GM21367 (cell line): ENCODE measurements around the gene BEND6.
"Not testable (repeated sequence)": the region's sequence is repeated elsewhere in the genome, so short reads cannot be mapped to it uniquely, and the experiment has no call there.

Experiments used
- ATAC-seq: cut with Tn5 transposase; IDR thresholded peaks from one replicate; pipeline ENCODE4 v1.9.1; 2021; ENCODE audit not compliant: unreplicated experiment

Gene BEND6

DNA sequence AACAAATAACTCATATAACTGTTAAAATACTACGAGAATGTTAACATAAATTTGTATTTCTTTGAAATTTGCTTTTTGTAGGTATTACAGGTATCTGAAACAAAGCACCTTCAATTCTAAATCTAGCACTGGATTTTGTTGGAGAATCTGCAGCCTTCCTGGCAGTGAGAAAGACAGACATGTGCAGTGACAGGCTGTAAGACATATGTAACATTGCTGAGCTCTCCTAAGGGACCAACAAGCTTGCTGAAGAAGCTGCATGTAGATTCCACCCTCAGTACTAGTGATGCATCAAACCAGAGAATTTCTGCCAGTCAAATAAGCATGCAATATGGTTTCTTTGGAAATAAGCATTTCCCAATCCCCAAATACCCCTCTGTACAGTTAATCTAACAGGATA, 71.1 kb downstream of the BEND6 start:
- no peak for ATAC-seq

DNA sequence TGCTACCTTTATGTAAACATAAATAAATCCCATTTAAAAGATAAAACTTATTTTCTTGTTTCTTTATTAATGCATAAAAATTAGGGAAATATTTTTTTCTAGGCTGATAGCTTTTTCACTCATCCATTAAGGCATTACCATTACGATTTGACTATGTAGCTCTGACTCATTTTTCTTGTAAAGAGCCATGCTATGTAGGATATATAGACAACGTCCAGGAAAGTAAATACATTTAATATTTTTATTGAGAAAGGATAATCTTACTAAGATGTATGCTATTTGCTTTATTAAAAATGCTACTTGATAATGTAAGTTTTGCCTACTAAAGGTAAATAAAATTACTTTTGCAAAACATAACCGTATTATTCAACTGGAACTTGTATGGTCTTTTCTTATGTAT, 72.4 kb downstream of the BEND6 start:
- no peak for ATAC-seq

- ATAC-seq = no peak
These were observed 74.3 kb downstream of the BEND6 start for GRCh38 chr6:57029213-57029612.

DNA sequence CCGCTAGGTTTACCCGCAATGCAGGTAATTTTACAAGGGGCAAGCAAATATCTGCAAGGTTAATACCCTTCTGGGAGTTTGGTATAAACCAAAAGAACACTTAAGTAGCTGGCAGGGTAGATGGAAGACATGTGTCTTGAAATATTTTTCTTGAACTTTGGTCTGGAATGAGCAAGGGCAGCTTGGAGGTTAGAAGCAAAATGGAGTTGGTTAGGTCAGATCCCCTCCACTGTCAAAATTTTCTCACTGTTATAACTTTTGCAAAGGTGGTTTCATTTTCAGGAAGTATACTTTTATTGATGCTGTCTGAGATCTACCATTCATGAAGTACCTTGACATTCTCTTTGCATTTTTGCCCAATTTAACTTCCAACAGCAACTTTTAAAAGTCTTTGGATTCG, 78.3 kb downstream of the BEND6 start:
- no peak for ATAC-seq

DNA sequence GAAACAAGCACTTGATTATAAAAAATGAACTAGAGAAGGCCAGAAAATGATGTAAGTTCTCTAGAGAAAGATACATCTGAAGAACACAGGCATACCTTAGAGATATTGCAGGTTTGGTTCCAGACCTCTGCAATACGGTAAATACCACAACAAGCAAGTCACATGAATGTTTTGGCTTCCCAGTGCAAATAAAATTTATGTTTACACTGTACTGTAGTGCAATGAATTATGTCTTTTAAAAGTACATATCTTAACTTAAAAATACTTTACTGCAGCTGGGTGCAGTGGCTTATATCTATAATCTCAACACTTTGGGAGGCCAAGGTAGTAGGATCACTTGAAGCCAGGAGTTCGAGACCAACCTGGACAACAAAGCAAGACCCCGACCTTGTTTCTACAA, 80.6 kb downstream of the BEND6 start:
- ATAC-seq = no peak

DNA sequence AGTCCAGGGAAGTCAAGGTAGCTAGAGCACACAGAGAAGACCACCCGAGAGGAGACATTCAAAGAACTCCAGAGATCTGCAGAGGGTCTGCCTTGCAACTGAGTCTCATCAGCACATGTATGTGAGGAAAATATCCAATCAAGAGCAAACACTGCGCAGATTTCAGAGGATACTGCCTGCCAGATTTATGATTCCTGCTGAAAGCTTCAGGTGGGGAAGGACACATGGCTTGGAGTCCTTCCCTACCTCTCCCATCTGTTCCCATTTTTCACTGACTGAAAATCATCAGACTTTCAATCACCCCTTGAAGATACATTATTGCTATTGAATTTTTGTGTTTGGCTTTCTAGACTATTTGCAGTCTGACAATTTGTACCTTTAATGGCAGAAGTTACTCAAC, 84.0 kb downstream of the BEND6 start:
- ATAC-seq = no peak

- no peak for ATAC-seq
These were observed 85.1 kb downstream of the BEND6 start for GRCh38 chr6:57040011-57040410.

DNA sequence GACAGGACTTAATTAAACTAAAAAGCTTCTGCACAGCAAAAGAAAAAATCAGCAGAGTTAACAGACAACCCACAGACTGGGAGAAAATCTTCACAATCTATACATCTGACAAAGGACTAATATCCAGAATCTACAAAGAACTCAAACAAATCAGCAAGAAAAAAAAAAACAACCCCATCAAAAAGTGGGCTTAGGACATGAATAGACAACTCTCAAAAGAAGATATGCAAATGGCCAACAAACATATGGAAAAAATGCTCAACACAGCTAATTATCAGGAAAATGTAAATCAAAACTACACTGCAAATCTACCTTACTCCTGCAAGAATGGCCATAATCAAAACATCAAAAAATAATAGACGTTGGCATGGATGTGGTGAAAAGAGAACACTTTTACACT, 89.2 kb downstream of the BEND6 start:
- not testable (repeated sequence) for ATAC-seq

DNA sequence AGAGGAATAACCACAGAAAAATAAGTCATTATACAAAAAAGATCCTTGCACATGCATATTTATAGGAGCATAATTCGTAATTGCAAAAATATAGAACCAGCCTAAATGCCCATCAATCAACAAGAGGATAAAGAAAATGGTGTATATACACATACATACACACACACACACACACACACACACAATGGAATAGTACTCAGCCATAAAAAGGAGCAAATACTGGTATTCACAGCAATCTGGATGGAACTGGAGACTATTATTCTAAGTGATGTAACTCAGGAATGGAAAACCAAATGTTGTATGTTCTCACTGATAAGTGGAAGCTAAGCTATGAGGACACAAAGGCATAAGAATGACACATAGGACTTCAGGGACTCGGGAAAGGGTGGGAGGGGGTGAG, 89.7 kb downstream of the BEND6 start:
- ATAC-seq = no peak

GRCh38 chr6:57046332-57047256, 91.7 kb downstream of the BEND6 start, which contains the start of gene KIAA1586:
TSS of gene KIAA1586 (plus strand) at chr6:57046693. CDS start at chr6:57046756, 63 bp downstream.
- peak; percentile 98 for ATAC-seq

- peak; percentile 13 for ATAC-seq
These were observed 92.3 kb downstream of the BEND6 start for GRCh38 chr6:57047257-57047585.

DNA sequence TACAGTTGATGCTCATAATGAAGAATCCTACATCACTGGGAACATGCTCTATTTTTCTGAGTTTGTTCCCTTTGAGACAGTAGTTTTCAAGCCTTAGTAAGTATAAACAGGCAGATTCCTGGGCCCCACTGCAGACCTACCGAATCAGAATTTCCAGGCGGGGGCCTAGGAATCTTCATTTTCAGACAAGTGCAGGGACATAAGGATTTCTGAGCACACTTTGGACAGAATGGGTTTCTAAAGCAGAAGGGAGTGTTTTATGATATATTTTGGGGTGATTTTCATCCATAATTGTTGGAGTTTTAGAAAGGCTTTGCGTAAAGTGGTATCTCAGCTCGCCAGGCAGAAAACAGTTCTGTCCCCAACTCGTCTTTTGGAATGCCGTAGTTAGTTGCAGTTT, 93.0 kb downstream of the BEND6 start:
- ATAC-seq = not testable (repeated sequence)

DNA sequence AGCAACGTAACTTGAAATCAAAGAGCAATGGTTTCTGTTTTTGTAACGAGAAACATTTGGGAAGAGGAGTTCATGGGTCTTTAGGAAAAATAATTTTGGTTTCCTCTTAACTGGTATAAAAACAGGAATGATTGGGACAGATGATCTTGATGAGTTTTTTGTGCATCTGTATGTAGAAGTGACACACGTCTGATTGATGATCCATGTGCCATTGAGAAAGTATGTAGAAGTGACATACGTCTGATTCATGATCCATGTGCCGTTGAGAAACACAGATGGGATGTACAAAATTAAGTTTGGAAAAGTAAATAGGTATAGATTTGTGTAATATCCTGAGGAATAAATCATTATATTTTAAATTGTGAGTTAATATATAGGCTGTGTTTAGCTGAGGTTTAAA, 93.7 kb downstream of the BEND6 start:
- no peak for ATAC-seq

GRCh38 chr6:57063847-57064246, 108.9 kb downstream of the BEND6 start:
- no peak for ATAC-seq

DNA sequence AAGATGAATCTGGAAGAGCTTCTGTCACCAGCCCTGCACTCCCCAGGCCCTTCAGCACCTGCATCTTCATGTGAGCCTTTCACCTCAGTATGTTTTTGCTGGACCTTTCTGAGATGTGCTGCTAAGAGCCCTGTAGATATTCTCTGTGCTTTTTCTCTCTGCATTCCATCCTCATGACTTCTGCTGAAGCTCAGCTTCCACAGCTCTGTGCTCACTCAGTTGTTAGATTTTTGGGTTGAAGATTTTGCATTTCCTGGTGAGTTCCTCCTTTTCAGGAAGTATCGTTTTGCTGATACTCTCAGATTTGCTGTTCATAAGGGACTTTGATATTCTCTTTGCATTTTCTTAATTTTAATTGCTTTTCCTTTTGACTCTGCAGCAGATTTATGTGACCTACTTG, 109.9 kb downstream of the BEND6 start:
- ATAC-seq = no peak

DNA sequence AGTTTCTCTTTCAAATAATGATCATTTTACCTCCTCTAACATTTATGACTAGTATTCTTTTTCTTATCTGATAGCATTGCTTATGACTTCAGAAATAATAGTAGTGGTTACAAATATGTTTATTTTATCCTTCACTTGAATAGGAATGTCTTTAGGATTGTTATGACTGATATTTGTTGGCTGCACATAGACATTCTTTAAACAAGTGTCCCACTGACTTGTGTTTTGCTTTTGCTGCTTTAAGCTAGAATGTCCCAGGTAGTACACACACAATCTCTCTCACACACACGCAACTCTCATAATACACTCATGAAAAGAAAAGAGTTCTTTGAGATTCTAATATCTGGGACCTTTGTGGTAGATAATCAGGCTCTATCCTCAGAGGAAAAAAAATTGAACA, 113.2 kb downstream of the BEND6 start:
- no peak for ATAC-seq

DNA sequence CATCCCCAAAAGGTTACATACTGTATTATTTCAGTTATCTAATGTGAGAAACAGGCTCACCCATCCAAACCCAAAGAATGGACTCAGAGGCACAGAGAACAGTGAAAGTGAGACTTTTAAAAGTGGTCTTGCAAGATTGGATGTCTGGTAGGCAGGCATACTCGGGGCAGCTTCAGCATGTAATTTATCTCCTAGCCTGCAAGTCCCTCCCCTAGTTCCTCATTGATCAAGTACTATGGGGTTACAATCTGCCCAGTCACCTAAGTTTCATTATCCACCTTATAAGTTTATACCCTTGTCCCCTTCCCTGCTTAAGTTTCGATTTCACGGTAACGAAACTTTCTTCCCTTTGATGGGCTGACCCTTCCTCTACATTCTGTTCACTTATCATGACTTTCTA, 114.3 kb downstream of the BEND6 start:
- ATAC-seq = no peak

GRCh38 chr6:57069920-57070331, 115.0 kb downstream of the BEND6 start:
- ATAC-seq = no peak

- no peak for ATAC-seq
These were observed 117.2 kb downstream of the BEND6 start for GRCh38 chr6:57072108-57072507.

DNA sequence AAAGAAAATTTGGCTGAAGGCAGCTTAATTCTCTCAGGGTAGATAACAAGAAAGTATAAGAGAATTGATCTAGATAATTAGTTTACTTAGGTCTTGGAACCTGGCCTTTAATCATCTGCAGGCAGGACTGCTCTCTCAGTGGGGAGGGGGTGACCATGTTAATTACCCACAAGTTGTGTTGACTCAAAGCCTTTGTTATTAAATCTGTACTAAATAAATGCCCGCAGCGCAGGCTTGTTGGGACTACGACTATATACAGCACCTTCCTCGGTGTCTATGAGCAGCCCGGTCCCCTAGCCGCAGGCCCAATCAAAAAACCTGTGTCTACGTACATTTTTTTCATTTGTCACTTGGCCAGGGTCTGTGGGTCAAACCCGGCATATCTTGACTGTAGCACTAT, 119.5 kb downstream of the BEND6 start:
- ATAC-seq = no peak

- ATAC-seq = no peak
These were observed 120.2 kb downstream of the BEND6 start for GRCh38 chr6:57075092-57075491.
